K562 (cell line): ENCODE data around the gene COX4I2. TPM values are rescaled to one million over a fixed set of nuclear protein-coding genes. Genes with fewer than 3 reads are reported as not detected.

Experiments used
- ATF6 ChIP-seq: sonication (generic); formaldehyde crosslinking; IDR thresholded peaks from 2 replicates; pipeline ENCODE4 v1.4.0; 2020; ENCODE audit warnings: mild to moderate bottlenecking, missing genetic modification reagents
- BCOR ChIP-seq: fragments of 450-650 bp; IDR thresholded peaks from 2 replicates; pipeline ENCODE4 v1.6.1; 2016
- ETS2 ChIP-seq: IDR thresholded peaks from 2 replicates; pipeline ENCODE4 v1.6.1; 2016; ENCODE audit warnings: borderline replicate concordance, missing genetic modification characterization, mild to moderate bottlenecking, moderate library complexity, missing compliant biosample characterization; ENCODE audit not compliant: poor library complexity, severe bottlenecking
- ETV6 ChIP-seq, 3 experiments: fragments of 150-350 bp in 1 of 3; sonication (generic) in 1 of 3; formaldehyde crosslinking in 1 of 3; IDR thresholded peaks; 2 replicates each; pipeline versions ENCODE4 v1.6.1 to v1.8.0; 2014 to 2022; ENCODE audit warnings: borderline replicate concordance in 2 of 3, low read depth in 2 of 3, antibody characterized with exemption in 1 of 3, low read length in 1 of 3, mild to moderate bottlenecking in 1 of 3, missing genetic modification reagents in 1 of 3
- HDAC2 ChIP-seq: fragments of 450-650 bp; IDR thresholded peaks from 2 replicates; pipeline ENCODE4 v1.6.1; 2016; ENCODE audit warnings: mild to moderate bottlenecking
- PTBP1 ChIP-seq: fragments of 200-400 bp; formaldehyde crosslinking; IDR thresholded peaks from 2 replicates; pipeline ENCODE4 v1.6.1; 2017; ENCODE audit warnings: low read depth, low read length
- SIN3A ChIP-seq, 2 experiments: fragments of 150-350 bp in 1 of 2; IDR thresholded peaks; 2 replicates each; pipeline ENCODE4 v1.6.1; 2011 to 2016; ENCODE audit warnings: borderline replicate concordance in 2 of 2, low read depth in 2 of 2, low read length in 2 of 2, mild to moderate bottlenecking in 2 of 2, moderate library complexity in 2 of 2; ENCODE audit not compliant: control insufficient read depth in 1 of 2
- SMARCA5 ChIP-seq: fragments of 450-650 bp; IDR thresholded peaks from 2 replicates; pipeline ENCODE4 v1.6.1; 2016
- TFE3 ChIP-seq: fragments of 450-650 bp; formaldehyde crosslinking; IDR thresholded peaks from 2 replicates; pipeline ENCODE4 v1.4.0; 2020; ENCODE audit warnings: mild to moderate bottlenecking, mixed read lengths
- ZNF407 ChIP-seq: fragments of 450-650 bp; IDR thresholded peaks from 2 replicates; pipeline ENCODE4 v1.6.1; 2016; ENCODE audit warnings: low read depth
- polyA plus RNA-seq, 8 experiments: library from polyadenylated mRNA; depleted of rRNA in 4 of 8; stranded (reverse) in 5 of 8; unstranded in 3 of 8; fragments of >200 nt; fragmentation: Nextera tagmentation in 2 of 8; fragmentation: Illumina TruSeq in 1 of 8; extraction: Ambion mirVana in 2 of 8; extraction: Trizol in 1 of 8; gene quantifications; 2 replicates each; pipeline versions ENCODE4 v1.2.1 to v1.2.3, GENCODE V29; 2011 to 2014; ENCODE audit warnings: inconsistent platforms in 1 of 8, missing spikeins in 1 of 8
- total RNA-seq, 7 experiments: library from RNA; depleted of rRNA in 6 of 7; stranded (reverse); fragments of >200 nt in 6 of 7; fragmentation: Illumina TruSeq in 2 of 7; extraction: Trizol in 2 of 7; gene quantifications; 2 replicates each; pipeline versions ENCODE4 v1.2.1 to v1.2.3, GENCODE V29; 2011 to 2021; ENCODE audit warnings: low replicate concordance in 1 of 7
- TF ChIP-seq, protein P1 (sequence below): fragments of 450-650 bp; IDR thresholded peaks from one replicate; pipeline ENCODE4 v1.6.1; 2018; ENCODE audit warnings: mild to moderate bottlenecking, moderate library complexity; ENCODE audit not compliant: partially characterized antibody

The COX4I2 gene
- total and polyA plus RNA-seq, 9 of the 15 experiments (the other 6 are each of a cell fraction or from before 2014, with no cell fraction given), result not detected

GRCh38 chr20:31596831-31597480, 40.8 kb upstream of the COX4I2 start (continued):
- TF ChIP-seq ZNF407 (no peak), SIN3A (IDR thresholded peaks at IDR 0.05; ENCODE audit: borderline replicate concordance in 2 of 2, control insufficient read depth in 1 of 2, low read depth in 2 of 2, low read length in 2 of 2) (no peak), ETS2 (tag) (no peak), ATF6 (CRISPR knock-in tag) (no peak), SMARCA5 (peak; percentile 84), HDAC2 (peak; percentile 77; the same call in 1 of the 2 replicates), PTBP1 (peak; percentile 83; the same call in 1 of the 2 replicates), ETV6 (IDR thresholded peaks at IDR 0.05; ENCODE audit: borderline replicate concordance in 1 of 2, low read depth in 2 of 2, low read length in 1 of 2) (no peak), ETV6 (CRISPR knock-in tag; IDR thresholded peaks at IDR 0.05; ENCODE audit: borderline replicate concordance) (no peak), BCOR (peak; percentile 92), TFE3 (no peak)
- TF ChIP-seq, protein P1, sequence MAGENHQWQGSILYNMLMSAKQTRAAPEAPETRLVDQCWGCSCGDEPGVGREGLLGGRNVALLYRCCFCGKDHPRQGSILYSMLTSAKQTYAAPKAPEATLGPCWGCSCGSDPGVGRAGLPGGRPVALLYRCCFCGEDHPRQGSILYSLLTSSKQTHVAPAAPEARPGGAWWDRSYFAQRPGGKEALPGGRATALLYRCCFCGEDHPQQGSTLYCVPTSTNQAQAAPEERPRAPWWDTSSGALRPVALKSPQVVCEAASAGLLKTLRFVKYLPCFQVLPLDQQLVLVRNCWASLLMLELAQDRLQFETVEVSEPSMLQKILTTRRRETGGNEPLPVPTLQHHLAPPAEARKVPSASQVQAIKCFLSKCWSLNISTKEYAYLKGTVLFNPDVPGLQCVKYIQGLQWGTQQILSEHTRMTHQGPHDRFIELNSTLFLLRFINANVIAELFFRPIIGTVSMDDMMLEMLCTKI, result no peak
